ENCODE results near the gene C17orf100. TPM values are rescaled to one million over a fixed set of nuclear protein-coding genes. Genes with fewer than 3 reads are reported as not detected.
A peak's percentile ranks its signal among the peaks of the same experiment; 100 is the strongest.

The C17orf100 gene
- total RNA-seq, 2 experiments from 2014 or later, result 2.4 to 5.2 TPM

DNA sequence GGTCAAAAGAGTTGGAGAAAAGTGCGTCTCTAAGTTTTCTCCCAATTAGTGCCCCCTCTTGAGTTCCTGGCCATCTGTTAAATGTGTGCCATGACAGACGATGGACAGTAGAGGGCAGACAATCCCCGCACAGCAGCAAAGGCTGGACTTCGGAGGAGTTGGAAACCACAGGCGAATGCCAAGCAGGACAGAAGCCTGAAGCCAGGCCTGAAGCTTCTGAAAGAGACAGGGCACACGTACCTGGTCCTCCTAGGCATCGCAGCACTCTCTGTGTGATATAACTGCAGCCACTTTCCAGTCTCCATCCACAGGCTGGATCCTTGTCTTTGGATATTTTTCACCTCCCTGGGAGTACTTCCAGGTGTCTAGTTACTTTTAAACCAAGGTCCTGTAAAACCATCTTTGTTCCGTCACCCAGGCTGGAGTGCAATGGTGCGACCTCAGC is 14.5 kb downstream of the C17orf100 start:
- ChIA-PET POLR2A (no interaction called here), CTCF (ENCODE audit: unreplicated experiment) (interaction anchor here (0.9 kb wide), 1 partner anchor 338 kb away, joined by 3 read pairs; no protein-coding TSS in a partner anchor)
- Histone ChIP-seq H3K79me2 (ENCODE audit: insufficient read depth, low read depth, low read length) (peaks cover 4% of the 10 kb centered on the region; the same call in 1 of the 2 replicates), H3K9me2 (ENCODE audit: insufficient read depth, low read length) (no peaks in the 10 kb centered on the region), H3K9me3 (ENCODE audit: low read length) (no peaks in the 10 kb centered on the region), H3K27ac (ENCODE audit: low read depth, low read length, poor library complexity, severe bottlenecking) (no peak overlapping the region), H3K4me1 (ENCODE audit: insufficient read depth, low read length, poor library complexity, severe bottlenecking) (peaks cover 17% of the 10 kb centered on the region), H3K4me2 (ENCODE audit: low read length) (no peak overlapping the region), H2AFZ (ENCODE audit: low read length) (no peak overlapping the region), H3K36me3 (ENCODE audit: insufficient read depth, low read length) (peaks cover 13% of the 10 kb centered on the region; the same call in 1 of the 2 replicates), H3K4me3 (ENCODE audit: low read depth, low read length, poor library complexity, severe bottlenecking) (no peak overlapping the region), H4K20me1 (ENCODE audit: insufficient read depth, low read length) (no peaks in the 10 kb centered on the region)
- TF ChIP-seq, protein P1, sequence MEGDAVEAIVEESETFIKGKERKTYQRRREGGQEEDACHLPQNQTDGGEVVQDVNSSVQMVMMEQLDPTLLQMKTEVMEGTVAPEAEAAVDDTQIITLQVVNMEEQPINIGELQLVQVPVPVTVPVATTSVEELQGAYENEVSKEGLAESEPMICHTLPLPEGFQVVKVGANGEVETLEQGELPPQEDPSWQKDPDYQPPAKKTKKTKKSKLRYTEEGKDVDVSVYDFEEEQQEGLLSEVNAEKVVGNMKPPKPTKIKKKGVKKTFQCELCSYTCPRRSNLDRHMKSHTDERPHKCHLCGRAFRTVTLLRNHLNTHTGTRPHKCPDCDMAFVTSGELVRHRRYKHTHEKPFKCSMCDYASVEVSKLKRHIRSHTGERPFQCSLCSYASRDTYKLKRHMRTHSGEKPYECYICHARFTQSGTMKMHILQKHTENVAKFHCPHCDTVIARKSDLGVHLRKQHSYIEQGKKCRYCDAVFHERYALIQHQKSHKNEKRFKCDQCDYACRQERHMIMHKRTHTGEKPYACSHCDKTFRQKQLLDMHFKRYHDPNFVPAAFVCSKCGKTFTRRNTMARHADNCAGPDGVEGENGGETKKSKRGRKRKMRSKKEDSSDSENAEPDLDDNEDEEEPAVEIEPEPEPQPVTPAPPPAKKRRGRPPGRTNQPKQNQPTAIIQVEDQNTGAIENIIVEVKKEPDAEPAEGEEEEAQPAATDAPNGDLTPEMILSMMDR (conservative IDR thresholded peaks at IDR 0.05; ENCODE audit: low read length), result peak; percentile 87
- no peak for TF ChIP-seq EZH2phosphoT487 (IDR thresholded peaks at IDR 0.05; ENCODE audit: borderline replicate concordance, low read depth, low read length)
- peak; percentile 61 for DNase-seq (ENCODE audit: low spot score)
- no TSS peak for BruUV-seq (replicated peaks)
- intact Hi-C loops (cut with micrococcal nuclease; ENCODE audit: unreplicated experiment), result loop anchor here (2.0 kb wide), 1 partner anchor 177 kb away; no protein-coding TSS in a partner anchor

- Histone ChIP-seq H3K79me2 (ENCODE audit: insufficient read depth, low read depth, low read length) (peaks cover 3% of the 10 kb centered on the region; the same call in 1 of the 2 replicates), H3K9me3 (ENCODE audit: low read length) (no peaks in the 10 kb centered on the region), H3K4me1 (ENCODE audit: insufficient read depth, low read length, poor library complexity, severe bottlenecking) (peaks cover 13% of the 10 kb centered on the region), H3K4me3 (ENCODE audit: low read depth, low read length, poor library complexity, severe bottlenecking) (no peak overlapping the region), H3K27ac (ENCODE audit: low read depth, low read length, poor library complexity, severe bottlenecking) (no peak overlapping the region), H2AFZ (ENCODE audit: low read length) (no peak overlapping the region), H3K36me3 (ENCODE audit: insufficient read depth, low read length) (peaks cover 13% of the 10 kb centered on the region; the same call in 1 of the 2 replicates), H3K4me2 (ENCODE audit: low read length) (no peak overlapping the region), H3K9me2 (ENCODE audit: insufficient read depth, low read length) (no peaks in the 10 kb centered on the region), H4K20me1 (ENCODE audit: insufficient read depth, low read length) (no peaks in the 10 kb centered on the region)
- no peak for DNase-seq (ENCODE audit: low spot score)
- POLR2A ChIA-PET, result no interaction called here
- intact Hi-C loops (cut with micrococcal nuclease; ENCODE audit: unreplicated experiment), result loop anchor here (2.0 kb wide), 1 partner anchor 176 kb away; no protein-coding TSS in a partner anchor
- BruUV-seq (replicated peaks), result no TSS peak
- CTCF ChIA-PET (ENCODE audit: unreplicated experiment), result interaction anchor here (0.9 kb wide), 1 partner anchor 338 kb away, joined by 3 read pairs; no protein-coding TSS in a partner anchor
- TF ChIP-seq, protein P1 (conservative IDR thresholded peaks at IDR 0.05; ENCODE audit: low read length), result no peak
- TF ChIP-seq EZH2phosphoT487 (IDR thresholded peaks at IDR 0.05; ENCODE audit: borderline replicate concordance, low read depth, low read length), result no peak
Measured at GRCh38 chr17:6666557-6666956, 15.0 kb downstream of the C17orf100 start.

- ChIA-PET CTCF (ENCODE audit: unreplicated experiment) (no interaction called here), POLR2A (no interaction called here)
- DNase-seq (ENCODE audit: low spot score), result no peak
- Histone ChIP-seq H2AFZ (ENCODE audit: low read length) (no peak overlapping the region), H3K36me3 (ENCODE audit: insufficient read depth, low read length) (peaks cover 13% of the 10 kb centered on the region; the same call in 1 of the 2 replicates), H3K27ac (ENCODE audit: low read depth, low read length, poor library complexity, severe bottlenecking) (no peak overlapping the region), H3K9me3 (ENCODE audit: low read length) (no peaks in the 10 kb centered on the region), H4K20me1 (ENCODE audit: insufficient read depth, low read length) (no peaks in the 10 kb centered on the region), H3K9me2 (ENCODE audit: insufficient read depth, low read length) (no peaks in the 10 kb centered on the region), H3K79me2 (ENCODE audit: insufficient read depth, low read depth, low read length) (no peaks in the 10 kb centered on the region), H3K4me2 (ENCODE audit: low read length) (no peak overlapping the region), H3K4me1 (ENCODE audit: insufficient read depth, low read length, poor library complexity, severe bottlenecking) (peaks cover 4% of the 10 kb centered on the region), H3K4me3 (ENCODE audit: low read depth, low read length, poor library complexity, severe bottlenecking) (no peak overlapping the region)
- intact Hi-C loops (cut with micrococcal nuclease; ENCODE audit: unreplicated experiment), result loop anchor here (2.0 kb wide), 1 partner anchor 175 kb away; no protein-coding TSS in a partner anchor
- TF ChIP-seq, protein P1 (conservative IDR thresholded peaks at IDR 0.05; ENCODE audit: low read length), result no peak
- TF ChIP-seq EZH2phosphoT487 (IDR thresholded peaks at IDR 0.05; ENCODE audit: borderline replicate concordance, low read depth, low read length), result no peak
- BruUV-seq (replicated peaks), result no TSS peak
Measured at GRCh38 chr17:6667516-6667915, 16.0 kb downstream of the C17orf100 start.
